Activated naive CD4-positive, alpha-beta T cell (primary cell): ENCODE results near the gene ALDOB.
"Not testable (repeated sequence)": the region's sequence is repeated elsewhere in the genome, so short reads cannot be mapped to it uniquely, and the experiment has no call there.

Experiments used
- DNase-seq, 4 experiments: peaks; one replicate each; lab custom pipeline; 2025; lab: John Stamatoyannopoulos, UW

Gene ALDOB

GRCh38 chr9:101421653-101422065, 13.9 kb downstream of the ALDOB start:
- no peak for DNase-seq

DNA sequence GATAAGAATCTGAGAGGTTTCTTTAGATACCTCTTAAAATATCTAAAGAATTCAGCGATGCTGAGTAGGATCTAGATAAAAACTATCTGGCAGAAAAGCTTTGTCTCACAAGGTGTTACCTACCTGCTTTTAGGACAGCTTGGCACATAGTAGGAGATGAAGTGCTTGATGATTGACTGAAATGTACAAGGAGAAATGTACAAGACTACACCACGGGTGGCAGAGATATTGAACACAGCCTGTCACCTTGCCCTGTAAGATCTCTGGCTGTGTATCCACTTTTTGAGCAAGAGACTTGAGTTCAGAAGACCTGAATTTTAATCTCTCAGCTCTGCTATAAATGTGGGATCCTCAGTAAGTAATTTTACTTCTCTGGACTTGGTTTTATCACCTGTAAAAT, 15.7 kb downstream of the ALDOB start:
- no peak for DNase-seq

- DNase-seq = no peak
Observed at GRCh38 chr9:101418518-101419430, 16.8 kb downstream of the ALDOB start.

GRCh38 chr9:101417977-101418376, 17.6 kb downstream of the ALDOB start:
- no peak for DNase-seq

DNA sequence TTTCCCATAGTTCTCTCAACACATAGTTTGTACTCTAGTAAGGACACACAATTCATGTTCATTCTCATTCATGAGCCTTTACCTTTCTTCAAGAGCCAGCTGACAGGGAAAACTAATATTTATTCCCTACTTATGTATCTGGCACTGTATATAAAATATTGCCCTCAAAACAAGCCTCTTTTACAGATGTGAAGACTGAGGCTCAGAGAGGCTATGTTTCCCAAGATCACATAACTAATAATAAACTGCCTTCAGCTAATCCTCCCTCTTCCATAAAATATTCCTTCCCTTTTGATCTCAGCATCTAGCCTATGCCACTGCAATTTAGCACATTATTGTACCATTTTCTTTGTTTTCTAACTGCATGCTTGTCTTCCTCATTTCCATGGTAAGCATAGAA, 18.2 kb downstream of the ALDOB start:
- no peak for DNase-seq

- no peak for DNase-seq
Observed at GRCh38 chr9:101415578-101415977, 20.0 kb downstream of the ALDOB start.

DNA sequence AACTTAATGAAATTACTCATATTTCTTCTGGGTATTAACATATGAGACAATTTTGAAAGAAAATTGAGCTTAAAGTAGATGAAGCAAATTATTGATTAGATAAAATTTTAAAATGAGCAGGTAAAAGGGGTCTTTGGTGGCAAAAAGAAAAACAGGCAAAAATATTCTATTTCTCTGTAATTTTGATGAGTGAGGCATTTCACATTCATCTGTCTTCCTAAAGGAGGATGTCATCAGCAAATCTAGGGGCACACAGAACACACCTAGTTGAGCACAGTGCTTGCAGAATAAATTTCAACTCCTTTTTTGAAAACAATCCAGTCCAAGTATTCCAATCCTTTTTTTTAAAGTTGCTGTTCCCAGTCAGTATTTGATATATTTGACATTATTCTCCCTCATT, 20.7 kb downstream of the ALDOB start:
- no peak for DNase-seq

- no peak for DNase-seq
Observed at GRCh38 chr9:101409079-101409477, 26.5 kb downstream of the ALDOB start.

GRCh38 chr9:101408374-101409078, 27.0 kb downstream of the ALDOB start:
- DNase-seq = no peak

GRCh38 chr9:101403516-101404285, 31.9 kb downstream of the ALDOB start:
- DNase-seq = no peak

GRCh38 chr9:101400120-101400519, 35.5 kb downstream of the ALDOB start:
- DNase-seq = no peak

DNA sequence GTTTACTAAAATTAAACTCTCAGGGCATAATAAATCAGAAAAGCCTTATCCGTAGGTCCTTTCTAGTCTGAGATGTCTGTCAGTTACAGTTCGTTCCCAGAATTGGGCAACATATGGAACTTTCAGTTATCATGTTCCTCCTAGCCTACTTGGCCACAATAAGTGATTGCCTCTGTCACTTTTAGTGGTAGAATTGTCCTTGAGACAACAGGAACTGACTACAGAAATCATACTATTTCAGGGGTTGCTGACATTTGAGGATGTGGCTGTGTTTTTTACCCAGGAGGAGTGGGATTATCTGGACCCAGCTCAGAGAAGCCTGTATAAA, 36.0 kb downstream of the ALDOB start:
- DNase-seq = no peak

- peak in 2 of 4 experiments; percentile 20 to 35 for DNase-seq
Observed at GRCh38 chr9:101398930-101399642, 36.5 kb downstream of the ALDOB start.

DNA sequence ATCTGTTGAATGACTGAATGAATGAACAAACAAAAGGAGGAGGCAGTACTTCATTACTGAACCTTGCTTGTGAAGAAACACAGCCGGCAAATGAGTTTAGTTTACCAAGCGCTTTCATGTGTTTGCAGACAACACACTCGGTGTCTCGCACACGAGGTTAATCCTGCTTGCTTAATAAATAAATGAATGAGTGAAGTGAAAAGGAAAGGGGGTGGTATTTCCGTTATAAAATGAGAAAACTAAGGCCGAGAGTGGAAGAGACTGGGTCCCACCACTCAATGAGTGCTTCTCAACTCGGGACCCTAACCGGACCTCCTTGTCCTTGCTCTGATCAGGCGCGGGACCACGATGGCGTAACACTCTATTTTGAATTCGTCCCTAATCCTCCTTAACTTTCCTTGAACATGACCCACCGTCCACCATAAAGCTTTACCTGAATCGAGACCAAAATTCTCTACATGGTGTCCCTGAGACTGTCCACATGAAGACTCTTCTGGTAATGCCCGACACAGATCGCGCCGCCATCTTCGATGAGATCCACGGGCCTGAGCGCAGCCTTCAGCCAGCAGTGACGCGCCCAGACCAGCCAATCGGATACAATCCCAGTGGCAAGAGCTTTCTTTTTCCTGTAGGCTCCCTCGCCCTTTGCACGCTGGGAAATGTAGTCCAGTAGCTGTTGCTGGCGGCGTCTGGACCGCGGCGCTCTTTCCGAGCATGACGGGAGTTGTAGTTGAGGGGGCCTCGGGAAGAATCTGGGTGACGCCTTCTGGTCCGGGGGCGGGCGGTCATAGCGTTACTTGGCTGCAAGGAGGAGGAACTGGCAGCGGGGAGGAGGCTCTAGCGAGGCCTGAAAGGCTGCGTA, 37.3 kb downstream of the ALDOB start, which contains the start of the genes MRPL50 and ZNF189:
TSS of gene MRPL50 (minus strand) at position 551 of the 862 bp plus-strand sequence. CDS start at position 525, 26 bp downstream.
TSS of gene ZNF189 (plus strand) at position 784 of the 862 bp plus-strand sequence. CDS start 306 bp downstream, outside the sequence.
- peak; percentile 80 to 90 (median 85) for DNase-seq

DNA sequence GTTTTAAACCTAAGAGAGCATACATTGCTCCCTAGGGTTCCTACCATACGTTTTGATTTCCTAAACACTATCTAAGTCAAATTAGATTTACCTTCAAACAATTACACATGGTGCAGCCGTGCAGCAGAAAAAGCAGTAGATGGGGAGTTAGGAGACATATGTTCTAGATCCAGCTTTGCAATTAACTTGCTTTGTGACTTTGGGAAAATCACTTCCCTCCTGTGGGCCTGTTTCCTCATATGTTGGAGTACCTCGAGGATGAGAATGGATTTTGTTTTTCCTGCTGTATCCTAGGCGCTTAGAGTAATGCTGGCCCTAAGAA, 37.9 kb downstream of the ALDOB start:
- no peak for DNase-seq

- DNase-seq = no peak
Observed at GRCh38 chr9:101394687-101395086, 40.9 kb downstream of the ALDOB start.

- no peak for DNase-seq
Observed at GRCh38 chr9:101393135-101393534, 42.4 kb downstream of the ALDOB start.

DNA sequence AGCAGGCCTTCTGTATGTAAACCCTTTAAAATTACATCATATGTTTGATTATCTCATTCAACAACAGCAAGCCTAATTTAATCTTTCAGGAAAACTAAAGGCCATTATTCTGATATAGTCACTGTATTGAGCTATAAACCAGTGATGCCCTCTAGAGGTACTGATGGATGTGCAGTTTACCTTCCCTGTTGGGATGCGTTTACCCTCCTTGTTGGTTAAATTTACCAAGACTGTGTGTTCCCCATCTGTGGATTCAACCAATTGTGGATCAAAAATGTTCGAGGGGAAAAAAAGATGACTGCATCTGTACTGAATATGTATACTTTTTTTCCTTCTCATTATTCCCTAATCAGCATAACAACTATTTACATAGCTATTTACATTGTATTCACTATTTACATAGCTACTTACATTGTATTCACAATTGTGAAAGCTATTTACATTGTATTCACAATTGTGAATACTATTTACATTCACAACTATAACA, 47.0 kb downstream of the ALDOB start:
- DNase-seq = no peak

DNA sequence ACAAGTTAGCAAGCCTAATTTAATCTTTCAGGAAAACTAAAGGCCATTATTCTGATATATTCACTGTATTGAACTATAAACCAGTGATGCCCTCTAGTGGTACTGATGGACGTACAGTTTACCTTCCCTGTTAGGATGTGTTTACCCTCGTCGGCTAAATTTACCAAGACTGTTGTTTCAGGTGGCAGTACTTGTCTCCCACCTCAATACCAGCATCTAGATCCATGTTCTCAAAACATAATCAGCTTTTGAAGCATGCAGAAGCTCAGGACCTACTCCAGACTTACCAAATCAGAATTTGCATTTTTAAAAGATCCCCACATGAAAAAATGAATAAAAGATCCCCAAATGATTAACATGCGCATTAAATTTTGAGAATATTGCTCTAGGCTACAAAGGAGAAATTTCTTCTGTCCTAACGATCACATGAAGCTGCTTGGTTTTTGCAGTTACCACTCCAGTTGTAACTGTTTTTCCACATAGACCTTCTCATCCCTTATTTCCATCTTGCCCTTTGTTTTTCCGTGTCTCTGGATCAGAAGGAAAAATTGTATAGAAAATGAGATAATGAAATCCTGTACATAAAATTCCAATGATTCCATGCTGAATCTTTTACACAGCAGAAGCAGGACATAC, 47.6 kb downstream of the ALDOB start:
- no peak for DNase-seq

DNA sequence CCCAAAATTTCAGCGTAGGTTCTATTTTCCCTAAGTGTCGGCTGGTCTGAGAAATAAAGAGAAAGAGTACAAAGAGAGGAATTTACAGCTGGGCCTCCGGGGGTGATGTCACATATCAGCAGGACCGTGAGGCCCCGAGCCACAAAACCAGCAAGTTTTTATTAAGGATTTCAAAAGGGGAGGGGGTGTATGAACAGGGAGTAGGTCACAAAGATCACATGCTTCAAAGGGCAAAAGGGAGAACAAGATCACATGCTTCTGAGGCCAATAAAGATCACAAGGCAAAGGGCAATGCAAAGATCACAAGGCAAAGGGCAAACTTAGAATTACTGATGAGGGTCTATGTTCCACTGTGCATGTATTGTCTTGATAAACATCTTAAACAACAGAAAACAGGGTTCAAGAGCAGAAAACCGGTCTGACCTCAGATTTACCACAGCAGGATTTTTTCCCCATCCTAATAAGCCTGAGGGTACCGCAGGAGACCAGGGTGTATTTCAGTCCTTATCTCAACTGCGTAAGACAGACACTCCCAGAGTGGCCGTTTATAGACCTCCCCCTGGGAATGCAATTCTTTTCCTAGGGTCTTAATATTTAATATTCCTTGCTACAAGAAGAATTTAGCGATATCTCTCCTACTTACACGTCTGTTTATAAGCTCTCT, 50.6 kb downstream of the ALDOB start, which contains the start of gene BAAT:
TSS of gene BAAT (minus strand) at position 134 of the 664 bp plus-strand sequence. CDS start 13,602 bp downstream, outside the sequence.
- not testable (repeated sequence) for DNase-seq
